Erythroblast (primary cell): ENCODE results near the gene SMC4.

Experiments
- GATA1 ChIP-seq: IDR thresholded peaks from 2 replicates; pipeline ENCODE4 v1.6.1; 2011; ENCODE audit warnings: low read depth, mild to moderate bottlenecking, control low read depth, low read length, moderate library complexity
- POLR2A ChIP-seq: IDR thresholded peaks from 2 replicates; pipeline ENCODE4 v1.6.1; 2011; ENCODE audit warnings: mild to moderate bottlenecking, low read length

DNA sequence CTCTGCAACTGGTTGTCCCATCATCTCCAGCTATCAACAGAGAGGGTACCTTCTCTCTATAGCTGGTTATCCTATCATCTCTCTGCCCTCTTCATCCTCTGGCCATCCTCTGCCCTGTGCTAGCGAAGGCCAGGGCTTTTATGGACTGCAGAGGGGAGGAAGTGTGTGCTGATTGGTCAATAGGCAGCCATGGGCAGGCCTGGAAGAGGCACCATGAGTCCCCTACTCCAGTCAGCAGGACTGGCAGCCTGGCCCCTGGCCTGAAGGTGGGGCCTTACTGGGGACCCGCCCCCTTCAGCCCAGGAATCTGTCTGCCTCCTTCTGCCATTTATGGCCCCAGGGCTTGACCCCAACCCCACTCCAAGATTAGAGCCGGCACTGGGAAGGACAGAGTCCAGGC is 60.6 kb downstream of the SMC4 start:
- TF ChIP-seq POLR2A (no peak), GATA1 (no peak)
